GM19438 (cell line): ENCODE data around the gene VARS2.

ENCODE experiments used
- ATAC-seq: cut with Tn5 transposase; IDR thresholded peaks from one replicate; pipeline ENCODE4 v1.9.1; 2021; ENCODE audit warnings: low read depth; ENCODE audit not compliant: unreplicated experiment

VARS2 gene

GRCh38 chr6:30883685-30884520, 30.1 kb upstream of the VARS2 start, which contains the start of gene DDR1:
TSS of gene DDR1 (plus strand) at chr6:30884519. CDS start at chr6:30888730, 4,211 bp downstream.
- no peak for ATAC-seq

- ATAC-seq = no peak
Observed at GRCh38 chr6:30884521-30885480, 29.2 kb upstream of the VARS2 start.

GRCh38 chr6:30885481-30885998, 28.5 kb upstream of the VARS2 start:
- no peak for ATAC-seq

GRCh38 chr6:30885999-30886896, 27.8 kb upstream of the VARS2 start:
- no peak for ATAC-seq

- no peak for ATAC-seq
Observed at GRCh38 chr6:30886897-30887255, 27.2 kb upstream of the VARS2 start.

GRCh38 chr6:30887901-30888815, 25.9 kb upstream of the VARS2 start:
- ATAC-seq = no peak

- no peak for ATAC-seq
Observed at GRCh38 chr6:30888816-30889495, 25.1 kb upstream of the VARS2 start.

GRCh38 chr6:30889496-30889885, 24.5 kb upstream of the VARS2 start:
- ATAC-seq = no peak

- no peak for ATAC-seq
Observed at GRCh38 chr6:30889921-30890645, 24.0 kb upstream of the VARS2 start.

- ATAC-seq = no peak
Observed at GRCh38 chr6:30890646-30891449, 23.2 kb upstream of the VARS2 start.

- ATAC-seq = no peak
Observed at GRCh38 chr6:30891450-30891723, 22.7 kb upstream of the VARS2 start.

- ATAC-seq = no peak
Observed at GRCh38 chr6:30891816-30892538, 22.1 kb upstream of the VARS2 start.

- ATAC-seq = no peak
Observed at GRCh38 chr6:30893001-30893591, 20.9 kb upstream of the VARS2 start.

GRCh38 chr6:30893666-30894065, 20.4 kb upstream of the VARS2 start:
- no peak for ATAC-seq

GRCh38 chr6:30894381-30894780, 19.7 kb upstream of the VARS2 start:
- ATAC-seq = no peak

- ATAC-seq = no peak
Observed at GRCh38 chr6:30894935-30895334, 19.1 kb upstream of the VARS2 start.
